Body of pancreas (tissue), 4 donors: Measurements from ENCODE around the gene RGS16. TPM values are rescaled to one million over a fixed set of nuclear protein-coding genes. Genes with fewer than 3 reads are reported as not detected.

Experiments
- ATAC-seq: fragments of 150-250 bp; one replicate; pipeline ENCODE4 v1.9.1; 2016
- DNase-seq, 4 donors: peaks; one replicate each; pipeline ENCODE4 v3.0.0-alpha.2; 2019
- H3K27ac ChIP-seq, 4 donors: fragments of 200-600 bp; sonication (generic); 1 replicate in 3 of 4; 2 replicates in 1 of 4; pipeline versions ENCODE4 v1.5.1 to v1.6.1; 2016 to 2019; ENCODE audit warnings: mild to moderate bottlenecking in 1 of 4, mixed read lengths in 1 of 4, moderate library complexity in 1 of 4
- H3K27me3 ChIP-seq, 2 donors: fragments of 200-600 bp; sonication (generic); one replicate each; pipeline ENCODE4 v1.6.0; 2016; ENCODE audit warnings: mild to moderate bottlenecking in 1 of 2
- H3K36me3 ChIP-seq, 2 donors: fragments of 200-600 bp; sonication (generic); replicated peaks in 1 of 2; 2 replicates each; pipeline ENCODE4 v1.5.1; 2016; ENCODE audit warnings: low read depth in 2 of 2; ENCODE audit not compliant: insufficient read depth in 1 of 2
- H3K4me1 ChIP-seq: fragments of 200-600 bp; sonication (generic); one replicate; pipeline ENCODE4 v1.6.0; 2016
- H3K4me3 ChIP-seq, 2 donors: fragments of 200-600 bp; sonication (generic); 1 replicate in 1 of 2; 2 replicates in 1 of 2; pipeline ENCODE4 v1.5.1; 2016 to 2019
- H3K9me3 ChIP-seq, 3 donors: fragments of 200-600 bp; sonication (generic); 1 replicate in 2 of 3; 2 replicates in 1 of 3; pipeline ENCODE4 v1.5.1; 2016
- CTCF ChIP-seq, 7 experiments: fragments of 450-650 bp in 4 of 7; fragments of 200-600 bp in 3 of 7; sonication (generic) in 3 of 7; IDR thresholded peaks; one replicate each; pipeline ENCODE4 v1.5.1; 2016 to 2019; ENCODE audit warnings: antibody characterized with exemption in 7 of 7
- POLR2A ChIP-seq, 3 donors: fragments of 450-650 bp; IDR thresholded peaks; one replicate each; pipeline ENCODE4 v1.6.1; 2016; ENCODE audit warnings: antibody characterized with exemption in 3 of 3, mild to moderate bottlenecking in 2 of 3
- WGBS, 2 donors: methylation state at CpG; one replicate each; pipeline ENCODE4 v1.1.5; 2017; 5-methylcytosine and 5-hydroxymethylcytosine counted together
- intact Hi-C: fragments of 100-400 bp; cut with DNase I; formaldehyde crosslinking; loops from one replicate; pipeline ENCODE4 v1.15.1; 2023
- total RNA-seq, 2 donors: library from RNA; depleted of rRNA; stranded (reverse); fragments of >200 nt; gene quantifications; one replicate each; pipeline ENCODE4 v1.1.0, GENCODE V29; 2016

The RGS16 gene
- total RNA-seq, 2 donors from 2014 or later, result 2.6 to 3.9 TPM

- H3K9me3 ChIP-seq, result no peaks in the 10 kb centered on the region
- DNase-seq (no peak), ATAC-seq (no peak)
- H3K36me3 ChIP-seq, result no peaks in the 10 kb centered on the region
- H3K4me3 ChIP-seq, result no peak overlapping the region
- WGBS, 2 donors, result 56 to 61% methylated on average over 4 of the region's 4 CpGs
- H3K27me3 ChIP-seq, result no peaks in the 10 kb centered on the region
- peaks cover 37% of the 10 kb centered on the region for H3K4me1 ChIP-seq
- intact Hi-C loops, result loop anchor here (5.0 kb wide), 1 partner anchor 180 kb away; no protein-coding TSS in a partner anchor
- H3K27ac ChIP-seq, result peak overlapping the region in 3 of 4 donors; percentile 7 to 48 (median 18)
- TF ChIP-seq CTCF (IDR thresholded peaks at IDR 0.05) (no peak), POLR2A (IDR thresholded peaks at IDR 0.05) (no peak)
Measured at GRCh38 chr1:182601913-182602312, 2.3 kb downstream of the RGS16 start.

- Histone ChIP-seq H3K9me3 (no peaks in the 10 kb centered on the region), H3K27ac (peak overlapping the region in 3 of 4 donors; percentile 7 to 48 (median 18)), H3K4me1 (peaks cover 37% of the 10 kb centered on the region), H3K36me3 (no peaks in the 10 kb centered on the region), H3K27me3 (no peaks in the 10 kb centered on the region), H3K4me3 (no peak overlapping the region)
- 2 to 17% methylated on average over 5 to 6 of the region's 6 CpGs for WGBS, 2 donors
- intact Hi-C loops, result loop anchor here (5.0 kb wide), 1 partner anchor 181 kb away; no protein-coding TSS in a partner anchor
- DNase-seq (peak; percentile 72 to 85 (median 80)), ATAC-seq (peak; percentile 41)
- TF ChIP-seq CTCF (IDR thresholded peaks at IDR 0.05), result peak; percentile 75 to 95 (median 87)
- peak in 1 of 3 donors; percentile 8 for TF ChIP-seq POLR2A (IDR thresholded peaks at IDR 0.05)
Measured at GRCh38 chr1:182601416-182601786, 2.8 kb downstream of the RGS16 start.

- peaks cover 40% of the 10 kb centered on the region for H3K4me1 ChIP-seq
- DNase-seq, result no peak
- H3K9me3 ChIP-seq, result no peaks in the 10 kb centered on the region
- H3K36me3 ChIP-seq, result no peaks in the 10 kb centered on the region
- H3K27me3 ChIP-seq, result no peaks in the 10 kb centered on the region
- H3K4me3 ChIP-seq, result no peak overlapping the region
- no peak for ATAC-seq
- intact Hi-C loops, result loop anchor here (5.0 kb wide), 1 partner anchor 181 kb away; no protein-coding TSS in a partner anchor
- WGBS, 2 donors, result 60 to 64% methylated on average over 5 of the region's 5 CpGs
- H3K27ac ChIP-seq, result no peak overlapping the region
- TF ChIP-seq POLR2A (IDR thresholded peaks at IDR 0.05), result no peak
- TF ChIP-seq CTCF (IDR thresholded peaks at IDR 0.05), result no peak
Measured at GRCh38 chr1:182600745-182601415, 3.3 kb downstream of the RGS16 start.

GRCh38 chr1:182600036-182600713, 4.0 kb downstream of the RGS16 start:
- Histone ChIP-seq H3K4me3 (no peak overlapping the region), H3K36me3 (no peaks in the 10 kb centered on the region), H3K4me1 (peaks cover 45% of the 10 kb centered on the region), H3K27ac (no peak overlapping the region), H3K9me3 (no peaks in the 10 kb centered on the region), H3K27me3 (no peaks in the 10 kb centered on the region)
- intact Hi-C loops, result loop anchor here (5.0 kb wide), 1 partner anchor 182 kb away; no protein-coding TSS in a partner anchor
- TF ChIP-seq POLR2A (IDR thresholded peaks at IDR 0.05) (no peak), CTCF (IDR thresholded peaks at IDR 0.05) (no peak)
- WGBS, 2 donors, result 85 to 89% methylated on average over 16 to 17 of the region's 17 CpGs
- DNase-seq (no peak), ATAC-seq (no peak)
